HG03354 (cell line): ENCODE data around the gene YPEL1.
"Not testable (repeated sequence)": the region's sequence is repeated elsewhere in the genome, so short reads cannot be mapped to it uniquely, and the experiment has no call there.

Source experiments
- ATAC-seq: cut with Tn5 transposase; IDR thresholded peaks from one replicate; pipeline ENCODE4 v1.9.1; 2021; ENCODE audit warnings: mild to moderate bottlenecking; ENCODE audit not compliant: unreplicated experiment, poor library complexity, severe bottlenecking

The YPEL1 gene

DNA sequence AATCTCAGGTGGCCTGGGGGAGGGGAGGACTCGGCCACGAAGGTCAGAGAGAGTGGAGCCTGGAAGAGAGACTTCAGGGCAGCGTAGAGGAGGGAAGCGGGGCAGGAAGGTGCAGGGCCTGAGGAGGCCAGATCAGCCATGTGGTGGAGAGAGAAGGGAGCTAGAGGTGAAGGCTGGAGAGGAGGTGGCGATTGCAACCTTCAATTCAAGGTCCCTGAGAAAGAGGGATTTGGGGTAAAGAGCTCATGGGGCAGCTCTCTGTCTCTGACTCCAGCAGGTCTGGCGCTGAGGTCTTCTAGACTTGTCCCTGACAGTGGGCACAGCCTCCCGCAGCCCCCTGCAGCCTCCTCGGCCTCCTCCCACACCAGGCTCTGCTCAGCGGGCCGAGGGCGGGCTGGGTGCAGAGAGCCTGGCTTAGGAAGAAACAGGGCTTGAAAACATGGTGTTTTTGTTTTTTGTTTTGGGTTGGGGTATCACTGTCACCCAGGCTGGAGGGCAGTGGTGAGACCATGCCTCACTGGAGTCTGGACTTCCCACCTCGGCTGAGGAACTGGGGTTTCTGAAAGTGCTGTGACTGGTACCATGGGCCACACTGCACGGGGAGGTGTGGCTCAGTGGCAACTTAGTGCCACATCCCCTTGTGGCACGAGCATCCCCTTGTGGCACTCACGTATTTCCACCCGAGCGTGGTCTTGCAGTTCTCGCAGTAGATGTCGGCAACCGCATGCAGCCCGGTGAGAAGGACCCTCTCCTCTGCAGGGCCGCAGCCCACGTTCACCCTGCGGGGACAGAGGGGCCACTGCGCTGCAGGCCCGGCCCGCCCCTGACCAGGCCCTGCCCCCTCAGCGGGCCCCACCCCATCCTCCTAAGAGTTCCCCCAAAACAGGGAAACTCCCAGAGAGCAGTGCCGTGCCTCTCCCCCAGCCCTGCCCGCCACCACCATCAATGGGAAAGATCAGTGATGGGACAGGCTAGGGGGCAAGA, 32.6 kb downstream of the YPEL1 start:
- no peak for ATAC-seq

DNA sequence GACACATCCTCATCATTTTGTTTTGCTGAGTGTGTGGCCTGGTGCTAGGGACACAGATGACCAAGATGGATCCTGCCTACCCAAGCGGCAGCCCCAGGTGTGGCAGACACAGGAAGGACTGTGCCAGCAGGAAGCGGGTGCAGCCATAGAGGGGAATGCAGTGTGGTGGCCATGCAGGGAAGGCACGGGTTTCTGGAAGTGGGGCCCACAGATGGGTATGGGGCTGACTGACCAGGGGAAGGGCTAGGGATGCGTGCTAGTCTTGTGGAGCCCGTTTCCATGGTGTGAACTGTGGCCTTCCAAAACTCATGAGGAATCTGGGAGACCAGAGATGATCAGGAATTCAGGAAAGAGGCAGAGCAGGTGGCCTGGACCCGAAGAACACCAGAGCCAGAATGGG, 33.5 kb downstream of the YPEL1 start:
- ATAC-seq = no peak

DNA sequence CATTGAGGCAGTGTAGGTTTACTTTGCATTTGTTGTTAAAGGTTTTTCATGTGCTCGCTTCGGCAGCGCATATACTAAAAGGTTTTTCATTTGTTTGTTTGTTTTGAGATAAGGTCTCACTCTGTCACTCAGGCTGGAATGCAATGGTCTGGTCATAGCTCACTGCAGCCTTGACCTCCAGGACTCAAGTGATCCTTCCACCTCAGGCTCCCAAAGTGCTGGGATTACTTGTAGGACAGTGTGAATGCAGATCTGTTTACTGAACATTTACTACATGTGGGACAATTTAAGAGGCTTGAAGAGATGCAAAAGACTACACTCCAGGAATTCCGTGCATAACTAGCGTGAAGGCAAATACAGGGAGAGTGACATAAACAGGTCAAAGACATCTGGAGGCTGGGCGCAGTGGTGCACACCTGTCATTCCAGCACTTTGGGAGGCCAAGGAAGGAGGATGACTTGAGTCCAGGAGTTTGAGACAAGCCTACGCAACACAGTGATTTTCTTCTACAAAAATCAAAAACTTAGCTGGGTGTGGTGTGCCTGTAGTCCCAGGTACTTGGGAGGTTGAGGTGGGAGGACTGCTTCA, 34.1 kb downstream of the YPEL1 start:
- no peak for ATAC-seq

DNA sequence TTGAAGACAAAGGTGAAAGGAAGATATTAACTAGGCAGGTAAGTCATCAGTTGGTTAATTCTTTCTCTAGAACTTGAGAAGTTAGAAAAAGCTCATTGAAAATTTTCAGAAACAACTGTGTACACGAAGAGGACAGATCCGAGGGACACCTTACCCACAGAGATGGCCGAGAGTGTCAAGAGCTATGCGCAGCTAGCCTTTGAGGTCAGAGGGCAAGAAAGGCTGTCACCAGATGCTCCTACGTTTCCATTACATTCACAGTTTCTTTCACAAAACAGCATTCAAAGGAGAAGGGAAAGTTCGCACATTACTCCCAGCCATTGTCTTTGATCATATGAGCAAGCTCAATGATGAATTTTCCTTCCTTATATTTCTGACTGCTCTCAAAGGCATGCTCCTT, 34.8 kb downstream of the YPEL1 start:
- ATAC-seq = no peak

DNA sequence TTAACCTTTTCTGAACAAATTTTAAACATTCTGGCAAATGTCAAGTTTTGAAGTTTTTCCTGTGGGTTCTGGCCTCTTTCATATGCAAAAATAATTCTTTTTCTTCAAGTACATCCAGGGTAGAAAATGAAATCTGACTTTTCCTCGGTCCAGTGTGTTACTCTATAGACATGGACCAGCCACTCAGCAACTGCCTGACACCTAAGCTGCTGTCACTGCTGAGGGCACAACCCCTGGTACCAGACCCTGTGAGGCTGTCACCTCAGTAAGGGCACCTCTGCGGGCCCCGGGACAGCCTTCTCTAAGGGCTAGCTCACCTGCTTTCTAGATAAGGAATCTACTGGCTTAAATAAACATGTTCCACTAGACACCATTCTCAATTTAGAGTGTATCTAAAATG, 36.0 kb downstream of the YPEL1 start:
- no peak for ATAC-seq

DNA sequence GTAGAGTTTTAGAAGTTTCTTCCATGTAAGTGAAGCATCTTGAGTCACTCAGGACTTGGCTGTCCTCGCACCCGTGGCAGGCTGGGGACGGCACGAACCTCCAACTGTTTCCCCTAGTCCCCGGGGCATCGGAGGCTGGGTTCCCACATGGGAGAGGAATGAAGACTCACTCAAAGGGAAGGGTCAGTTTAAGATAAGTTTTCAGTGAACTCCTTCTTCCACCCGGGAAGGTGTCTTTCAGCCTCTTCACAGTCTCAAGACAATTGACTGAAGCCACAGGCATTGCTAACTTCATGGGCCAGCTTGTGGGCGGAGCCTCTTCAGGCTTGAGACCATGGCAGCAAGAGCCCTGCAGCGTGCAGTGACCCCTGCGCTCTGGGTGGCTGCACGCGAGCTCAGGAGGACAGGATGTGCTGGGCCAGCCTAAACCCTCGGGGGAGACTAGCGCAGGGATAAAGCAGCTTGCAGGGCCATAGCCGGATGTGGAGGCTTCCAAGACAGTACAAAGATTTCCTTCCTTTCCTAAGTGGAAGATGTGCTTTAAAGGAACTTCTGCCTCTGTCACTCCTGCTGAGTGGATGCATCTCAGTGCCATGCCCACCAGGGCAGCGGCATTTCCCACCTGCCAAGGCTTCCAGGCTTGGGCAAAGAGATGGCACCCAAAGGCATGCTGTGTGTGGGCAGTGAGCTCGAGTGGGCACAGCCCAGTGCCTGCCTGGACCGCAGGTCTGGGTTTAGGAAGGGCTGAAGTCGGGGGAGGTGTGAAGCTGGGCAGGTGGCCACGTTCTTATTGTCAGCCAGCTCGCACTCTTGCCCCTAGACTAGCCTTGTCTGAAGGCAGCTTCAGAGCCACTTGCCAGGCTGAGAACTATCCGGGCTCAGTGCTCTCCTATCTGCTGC, 36.9 kb downstream of the YPEL1 start:
- no peak for ATAC-seq

DNA sequence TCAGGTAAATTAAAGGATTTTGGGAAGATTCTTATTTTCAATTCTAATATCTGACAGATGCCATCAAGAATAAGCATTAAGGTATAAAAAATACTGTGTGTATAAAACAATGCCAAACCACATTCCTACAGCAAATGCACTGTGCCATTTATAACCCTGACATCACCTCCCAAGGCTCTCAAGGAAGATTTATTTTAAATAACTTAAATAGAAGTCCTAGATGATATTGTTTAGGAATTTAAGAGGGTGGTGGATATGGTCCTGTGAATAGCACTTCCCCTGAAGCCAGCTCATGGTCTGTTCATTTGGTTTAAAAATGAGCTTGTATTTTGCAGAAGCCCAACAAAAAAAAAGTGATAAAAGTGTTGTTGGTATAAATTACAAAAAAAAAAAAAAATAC, 37.7 kb downstream of the YPEL1 start:
- no peak for ATAC-seq

DNA sequence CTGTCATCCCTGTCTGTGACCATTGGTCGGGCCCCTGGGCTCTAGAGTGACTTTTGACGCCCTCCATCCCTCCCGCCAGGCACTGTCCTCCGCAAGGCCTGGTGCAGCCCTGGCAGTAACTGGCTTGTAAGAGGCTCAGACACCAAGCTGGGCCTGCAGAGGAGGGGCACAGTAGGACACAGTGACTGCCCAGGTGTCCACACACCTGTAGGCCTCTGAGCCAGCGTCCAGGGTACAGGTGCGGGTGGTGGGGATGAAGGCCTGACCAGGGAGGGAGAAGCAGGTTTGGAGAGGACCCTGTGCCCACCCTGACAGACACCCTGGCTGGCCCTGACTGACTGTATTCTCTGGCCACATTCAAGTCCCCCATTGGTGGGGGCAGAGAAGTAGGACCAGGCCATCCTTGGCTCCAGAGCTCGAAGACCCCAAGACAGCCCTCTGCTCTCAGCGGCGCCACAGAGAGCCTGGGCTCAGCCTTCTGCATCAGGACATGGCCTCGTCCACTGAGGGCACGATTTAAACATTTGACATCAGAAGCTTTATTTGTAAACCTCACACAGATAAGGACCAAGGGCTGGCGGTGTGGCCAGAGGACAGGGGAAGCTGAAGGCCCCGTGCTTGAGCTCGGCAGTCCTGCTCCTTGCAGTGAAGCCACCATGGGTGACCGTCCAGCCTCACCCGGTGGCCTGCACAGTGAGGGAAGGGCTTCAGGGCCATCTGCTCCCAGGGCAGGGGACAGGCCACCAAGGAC, 38.4 kb downstream of the YPEL1 start:
- no peak for ATAC-seq

DNA sequence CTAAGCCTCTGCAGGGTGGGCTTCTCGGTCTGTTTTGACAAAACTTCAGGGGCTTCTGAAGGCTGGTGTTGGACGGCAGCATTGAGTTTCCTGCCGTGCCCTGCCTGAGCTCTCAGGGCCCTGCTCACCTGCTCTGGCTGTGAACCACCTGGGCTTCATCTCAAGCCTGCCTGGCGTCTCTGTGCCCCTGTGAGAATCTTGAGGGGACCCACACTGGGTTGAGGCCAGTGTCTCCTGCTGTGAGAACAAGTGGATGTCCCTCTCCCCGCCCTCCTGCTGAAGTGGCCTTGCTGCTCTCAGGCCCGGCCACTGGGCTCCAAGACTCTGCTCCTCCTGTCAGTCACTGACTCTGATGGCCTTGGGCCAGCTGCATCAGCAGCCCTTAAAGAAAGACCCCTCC, 39.5 kb downstream of the YPEL1 start:
- ATAC-seq = no peak

DNA sequence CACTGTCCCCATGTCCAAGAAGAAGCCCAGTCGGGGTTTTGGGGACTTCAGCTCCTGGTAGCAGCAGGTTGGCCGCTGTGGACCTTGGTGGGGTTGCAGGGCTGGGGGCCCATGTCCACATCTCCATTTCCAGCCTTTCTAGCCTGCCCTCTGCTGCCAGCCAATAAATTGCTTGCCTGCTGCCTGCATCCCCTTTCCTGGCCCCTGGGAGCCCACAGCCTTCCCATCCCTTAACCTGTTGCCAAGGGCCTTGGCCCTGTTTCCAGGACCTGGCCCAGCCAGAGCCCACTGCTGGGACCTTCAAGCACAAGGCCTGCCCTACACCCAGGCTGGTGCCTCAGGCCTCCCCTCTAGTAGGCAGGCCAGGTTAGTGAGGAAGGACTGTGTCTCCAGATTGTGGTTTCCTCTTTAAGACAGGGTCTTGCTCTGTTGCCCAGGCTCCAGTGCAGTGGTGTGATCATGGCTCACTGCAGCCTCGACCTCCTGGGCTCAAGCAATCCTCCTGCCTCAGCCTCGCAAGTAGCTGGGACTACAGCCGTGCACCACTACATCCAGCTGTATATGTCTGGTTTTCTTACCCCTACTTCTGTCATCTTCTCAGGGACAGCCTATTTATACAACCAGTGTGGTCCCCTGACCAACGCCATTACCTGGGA, 40.0 kb downstream of the YPEL1 start:
- no peak for ATAC-seq

DNA sequence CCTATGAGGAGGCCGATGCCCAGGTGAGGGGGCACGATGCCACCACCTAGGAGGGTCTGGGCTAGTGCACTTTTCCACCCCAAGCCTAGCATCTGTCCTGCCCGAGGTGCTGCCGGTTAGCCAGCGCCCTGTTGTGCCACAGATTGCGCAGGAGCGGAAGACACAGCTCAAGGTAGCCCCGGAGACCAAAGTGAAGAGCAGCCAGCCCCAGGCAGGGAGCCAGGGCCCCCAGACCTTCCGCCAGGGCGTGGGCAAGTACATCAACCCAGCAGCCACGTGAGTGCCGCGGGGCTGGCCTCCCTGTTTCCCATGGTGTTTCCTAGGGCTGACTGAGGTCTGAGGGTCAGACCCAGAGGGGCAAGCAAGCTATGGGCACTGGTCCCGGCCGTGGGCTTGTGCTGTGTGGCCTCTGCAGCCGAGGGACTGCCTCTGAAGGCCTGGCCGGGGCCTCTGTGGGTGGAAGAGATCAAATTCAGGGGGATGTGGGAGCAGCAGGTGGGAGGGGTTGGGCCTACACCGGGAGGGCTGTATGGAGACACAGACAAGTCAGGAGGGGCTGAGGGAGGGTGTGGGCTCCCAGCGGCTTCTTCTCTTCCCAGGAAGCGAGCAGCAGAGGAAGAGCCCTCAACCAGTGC, 40.7 kb downstream of the YPEL1 start:
- no peak for ATAC-seq

DNA sequence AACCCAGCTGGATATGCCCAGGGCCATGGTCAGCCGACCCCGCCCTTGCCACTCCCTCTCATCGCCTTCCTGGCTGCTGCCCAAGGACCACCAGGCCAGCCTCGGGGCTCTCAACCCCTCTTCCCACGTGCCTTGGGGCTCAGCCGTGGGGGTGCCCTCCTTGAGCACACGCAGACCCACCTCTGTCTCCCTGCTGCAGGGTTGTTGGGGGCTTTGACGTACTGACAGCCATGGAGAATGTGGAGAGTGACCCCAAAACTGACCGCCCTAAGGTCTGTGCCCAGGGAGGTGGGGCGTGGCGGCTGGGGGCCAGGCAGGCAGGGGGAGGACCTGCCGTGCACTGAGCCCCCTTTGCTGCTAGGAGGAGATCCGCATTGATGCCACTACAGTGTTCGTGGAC, 41.2 kb downstream of the YPEL1 start:
- ATAC-seq = no peak

DNA sequence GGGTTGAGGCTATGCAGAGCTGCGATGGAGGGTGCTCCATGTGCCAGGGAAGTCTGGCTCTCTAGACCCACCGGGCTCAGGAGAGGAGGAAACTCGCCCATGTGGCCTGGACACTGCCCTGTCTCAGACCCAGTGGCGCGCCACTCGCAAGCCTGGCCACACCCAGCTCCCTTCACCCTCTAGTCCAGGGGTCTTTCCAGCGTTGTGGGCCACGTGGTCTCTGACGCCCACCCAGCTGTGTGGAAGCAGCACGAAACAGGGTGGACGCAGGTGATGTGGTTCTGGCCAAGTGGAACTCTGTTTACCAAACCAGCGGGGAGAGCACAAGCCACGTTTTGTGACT, 41.6 kb downstream of the YPEL1 start:
- no peak for ATAC-seq

DNA sequence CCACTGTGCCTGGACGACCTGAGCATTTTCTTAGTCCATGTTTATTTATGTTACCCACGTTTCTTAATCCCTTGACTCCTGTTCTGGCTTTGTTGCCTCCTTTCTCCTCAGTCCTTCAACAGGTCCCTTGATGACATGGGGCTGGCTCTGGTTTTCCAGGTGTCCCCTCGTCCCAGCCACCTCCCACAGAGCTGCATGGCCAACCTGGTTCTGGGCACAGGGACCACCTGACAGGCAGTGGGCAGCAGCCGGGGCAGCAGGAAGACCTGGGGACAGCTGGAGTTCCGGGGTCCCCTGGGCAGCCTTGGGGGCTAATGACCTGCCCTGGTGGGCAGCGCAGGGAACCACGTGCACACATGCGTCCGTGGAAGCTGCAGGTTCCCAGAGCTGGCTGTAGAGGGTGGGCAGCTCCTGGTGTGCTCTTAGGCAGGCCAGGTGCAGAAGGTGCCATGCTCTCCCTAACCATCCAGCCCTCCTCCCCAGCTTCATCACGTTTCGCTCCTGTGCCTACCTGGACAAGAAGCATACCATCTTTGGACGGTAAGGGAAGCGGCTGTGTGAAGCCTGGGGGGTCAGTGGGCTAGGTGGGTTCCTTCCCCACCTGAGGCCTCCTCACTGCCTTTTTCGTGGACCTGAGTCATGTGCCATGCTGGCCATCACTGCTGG, 42.1 kb downstream of the YPEL1 start:
- ATAC-seq = no peak

DNA sequence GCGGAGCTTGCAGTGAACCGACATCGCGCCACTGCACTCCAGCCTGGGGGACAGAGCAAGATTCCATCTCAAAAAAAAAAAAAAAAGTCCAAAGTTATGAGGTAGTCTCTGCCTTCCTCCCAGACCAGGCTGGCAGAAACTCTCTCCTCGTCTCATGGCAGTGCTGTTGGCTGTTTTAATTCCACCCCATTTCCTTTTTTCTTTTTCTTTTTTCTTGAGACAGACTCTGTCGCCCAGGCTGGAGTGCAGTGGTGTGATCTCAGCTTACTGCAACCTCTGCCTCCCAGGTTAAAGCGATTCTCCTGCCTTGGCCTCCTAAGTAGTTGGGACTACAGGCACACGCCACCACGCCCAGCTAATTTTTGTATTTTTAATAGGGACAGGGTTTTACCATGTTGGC, 42.7 kb downstream of the YPEL1 start:
- ATAC-seq = not testable (repeated sequence)

DNA sequence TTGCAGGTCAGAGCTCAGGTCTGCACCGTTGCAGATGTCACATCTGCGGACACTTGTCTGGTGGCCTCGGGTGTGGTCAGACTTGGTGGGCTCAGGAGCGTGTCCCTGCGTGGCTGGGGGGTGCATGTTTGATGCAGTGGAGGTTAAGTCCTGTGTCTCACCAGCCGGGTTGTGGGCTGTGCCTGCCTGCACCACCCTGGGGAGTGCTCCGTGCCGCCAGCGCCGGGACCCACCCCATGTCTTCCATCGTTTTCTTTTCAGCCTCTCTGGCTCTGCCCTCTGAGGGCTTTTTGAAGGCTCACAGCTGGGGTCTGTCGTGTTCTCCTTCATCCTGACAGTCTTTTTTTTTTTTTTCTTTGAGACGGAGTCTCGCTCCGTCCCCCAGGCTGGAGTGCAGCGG, 43.8 kb downstream of the YPEL1 start:
- ATAC-seq = no peak

DNA sequence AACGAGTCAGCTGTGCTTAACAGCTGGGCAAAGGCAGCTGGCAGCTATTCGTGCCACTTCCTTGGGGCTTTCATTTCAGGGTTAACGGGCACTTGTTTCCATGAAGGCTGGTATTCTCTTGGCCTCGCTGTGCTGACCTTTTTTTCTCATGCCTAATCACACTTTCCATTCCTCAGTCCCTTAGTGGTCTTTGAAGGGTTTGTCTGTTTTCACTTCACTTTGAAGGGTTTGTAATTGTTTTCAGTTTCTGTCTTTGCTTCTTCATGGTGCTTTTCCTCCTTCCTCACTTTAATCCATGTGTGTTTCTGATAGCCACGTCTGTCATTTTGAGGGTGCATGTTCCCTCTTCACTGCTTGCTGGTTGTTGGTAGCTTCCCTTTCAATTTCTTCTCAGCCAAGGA, 45.2 kb downstream of the YPEL1 start:
- no peak for ATAC-seq

DNA sequence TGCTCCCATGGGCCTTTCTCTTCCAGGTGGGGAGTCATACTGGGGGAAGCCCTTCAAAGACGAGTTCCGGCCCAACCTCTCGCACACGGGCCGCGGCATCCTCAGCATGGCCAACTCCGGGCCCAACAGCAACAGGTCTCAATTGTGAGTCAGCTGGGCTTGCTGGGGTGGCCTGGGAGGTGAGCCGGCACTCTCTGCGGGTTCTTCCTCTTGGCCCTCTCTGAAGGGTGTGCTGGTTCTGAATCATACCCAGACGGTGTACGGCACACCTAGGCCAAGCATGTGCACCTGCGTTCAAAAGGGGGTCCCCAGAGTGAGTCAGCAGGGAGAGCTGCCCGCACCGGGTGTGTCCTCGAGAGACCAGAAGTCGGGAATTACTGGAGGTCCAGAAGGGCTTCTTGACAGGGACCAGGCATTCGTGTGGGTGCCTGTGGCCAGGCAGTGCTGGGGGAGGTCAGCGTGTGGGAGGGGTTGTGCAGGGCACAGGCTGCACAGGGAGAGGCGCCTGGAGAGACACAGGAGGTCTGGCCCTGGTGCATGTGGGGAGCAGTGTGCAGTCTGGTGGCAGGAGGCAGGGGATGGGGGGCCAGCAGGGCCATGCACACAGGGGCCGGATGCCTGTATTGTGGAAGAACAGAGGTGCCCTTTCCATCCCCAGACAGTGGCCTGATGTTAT, 46.8 kb downstream of the YPEL1 start:
- no peak for ATAC-seq
